Spleen (tissue), 7 donors: Measurements from ENCODE around the gene SORL1.

Experiments
- POLR2AphosphoS5 ChIP-seq, 3 donors: sonication (generic); formaldehyde crosslinking; IDR thresholded peaks; one replicate each; pipeline ENCODE4 v1.5.1; 2017; ENCODE audit warnings: antibody characterized with exemption in 3 of 3
- TF ChIP-seq, protein P1 (sequence below), 11 experiments: fragments of 200-600 bp in 7 of 11; fragments of 450-650 bp in 4 of 11; sonication (generic) in 4 of 11; IDR thresholded peaks in 8 of 11; conservative IDR thresholded peaks in 3 of 11; 1 replicate in 7 of 11; 2 replicates in 4 of 11; pipeline versions ENCODE4 v1.4.0 to v1.8.0; 2016 to 2021; ENCODE audit warnings: antibody characterized with exemption in 11 of 11, inconsistent platforms in 4 of 11, mild to moderate bottlenecking in 1 of 11
- donor health status: DM: no; HTN: no; CAD: no; lungs with moderate emphysema.
- donor health status: DM: no; HTN: no; CAD: no.
- donor health status: DM: no; HTN: no; CAD: no.

GRCh38 chr11:121446752-121447156, 5.4 kb upstream of the SORL1 start:
- TF ChIP-seq, protein P1, sequence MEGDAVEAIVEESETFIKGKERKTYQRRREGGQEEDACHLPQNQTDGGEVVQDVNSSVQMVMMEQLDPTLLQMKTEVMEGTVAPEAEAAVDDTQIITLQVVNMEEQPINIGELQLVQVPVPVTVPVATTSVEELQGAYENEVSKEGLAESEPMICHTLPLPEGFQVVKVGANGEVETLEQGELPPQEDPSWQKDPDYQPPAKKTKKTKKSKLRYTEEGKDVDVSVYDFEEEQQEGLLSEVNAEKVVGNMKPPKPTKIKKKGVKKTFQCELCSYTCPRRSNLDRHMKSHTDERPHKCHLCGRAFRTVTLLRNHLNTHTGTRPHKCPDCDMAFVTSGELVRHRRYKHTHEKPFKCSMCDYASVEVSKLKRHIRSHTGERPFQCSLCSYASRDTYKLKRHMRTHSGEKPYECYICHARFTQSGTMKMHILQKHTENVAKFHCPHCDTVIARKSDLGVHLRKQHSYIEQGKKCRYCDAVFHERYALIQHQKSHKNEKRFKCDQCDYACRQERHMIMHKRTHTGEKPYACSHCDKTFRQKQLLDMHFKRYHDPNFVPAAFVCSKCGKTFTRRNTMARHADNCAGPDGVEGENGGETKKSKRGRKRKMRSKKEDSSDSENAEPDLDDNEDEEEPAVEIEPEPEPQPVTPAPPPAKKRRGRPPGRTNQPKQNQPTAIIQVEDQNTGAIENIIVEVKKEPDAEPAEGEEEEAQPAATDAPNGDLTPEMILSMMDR (IDR thresholded peaks at IDR 0.05 in 8 of 11, conservative IDR thresholded peaks at IDR 0.05 in 3 of 11): no peak
- no peak for TF ChIP-seq POLR2AphosphoS5 (IDR thresholded peaks at IDR 0.05)
